Panc1 (cell line): Measurements from ENCODE around the gene EXOC6B.

Experiments used
- CTCF ChIP-seq: fragments of 450-650 bp; IDR thresholded peaks from 2 replicates; pipeline ENCODE4 v1.5.1; 2017; ENCODE audit warnings: mild to moderate bottlenecking
- POLR2AphosphoS5 ChIP-seq: IDR thresholded peaks from 2 replicates; pipeline ENCODE4 v1.6.1; 2012; ENCODE audit warnings: mild to moderate bottlenecking, low read depth, low read length, moderate library complexity
- REST ChIP-seq, 2 experiments: IDR thresholded peaks; 2 replicates each; pipeline ENCODE4 v1.6.1; 2011 to 2012; ENCODE audit warnings: low read depth in 2 of 2, control low read depth in 1 of 2, low read length in 1 of 2, mild to moderate bottlenecking in 1 of 2, moderate library complexity in 1 of 2; ENCODE audit not compliant: insufficient read depth in 1 of 2
- SIN3A ChIP-seq: IDR thresholded peaks from 2 replicates; pipeline ENCODE4 v1.6.1; 2012; ENCODE audit warnings: low read depth, mild to moderate bottlenecking, low read length, moderate library complexity, borderline replicate concordance; ENCODE audit not compliant: insufficient read depth
- TCF7L2 ChIP-seq: IDR thresholded peaks from 2 replicates; pipeline ENCODE4 v1.6.1; 2011; ENCODE audit warnings: mild to moderate bottlenecking, low read depth, low read length, inconsistent platforms

DNA sequence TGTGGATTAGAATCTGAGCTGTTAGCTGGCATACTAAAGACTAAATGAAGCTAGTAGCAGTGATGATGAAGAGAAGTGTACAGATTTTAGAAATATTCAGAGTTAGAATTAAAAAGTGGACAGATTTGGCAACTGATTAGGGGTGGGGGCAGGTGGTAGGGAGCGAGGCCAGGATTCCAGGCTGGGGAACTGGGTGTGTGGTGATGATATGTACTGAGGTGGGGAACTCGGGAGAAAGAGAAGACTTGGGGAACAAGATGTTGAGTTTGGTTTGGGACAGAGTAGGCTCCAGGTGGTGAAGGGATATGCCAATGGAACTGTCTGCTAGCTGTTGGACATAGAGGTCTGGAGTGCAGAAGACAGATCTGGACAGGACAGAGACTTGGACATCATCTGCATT lies 669.0 kb downstream of the EXOC6B start:
- TF ChIP-seq CTCF (no peak), REST (IDR thresholded peaks at IDR 0.05; ENCODE audit: insufficient read depth in 1 of 2, low read depth in 2 of 2, low read length in 1 of 2) (no peak), POLR2AphosphoS5 (no peak), TCF7L2 (no peak), SIN3A (no peak)
